Raji (cell line): ENCODE measurements around the gene C14orf132.

Experiments
- POLR2A ChIP-seq: IDR thresholded peaks from 2 replicates; pipeline ENCODE4 v1.6.1; 2011; ENCODE audit warnings: low read depth, low read length, control low read depth; ENCODE audit not compliant: insufficient read depth

C14orf132 gene

GRCh38 chr14:96083667-96084320 lies 44.6 kb downstream of the C14orf132 start:
- no peak for TF ChIP-seq POLR2A

DNA sequence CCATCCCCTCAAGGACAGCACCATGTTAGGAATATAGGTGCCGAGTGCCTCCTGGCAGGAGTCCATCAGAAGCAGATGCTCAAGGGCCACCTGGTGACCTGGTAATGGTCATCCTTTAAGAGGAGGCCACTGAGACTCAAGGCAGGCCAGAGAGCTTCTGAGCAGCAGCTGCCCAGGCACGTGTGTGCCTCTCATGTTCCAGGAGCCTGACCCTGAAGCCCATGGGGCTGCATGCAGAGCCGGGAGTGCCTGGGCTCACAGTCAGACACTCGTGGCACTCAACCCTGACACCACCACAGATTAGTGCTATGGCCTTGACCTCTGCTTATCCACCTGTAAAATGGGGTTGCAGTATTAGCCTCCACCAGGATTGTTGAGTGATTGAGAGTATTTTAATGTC lies 45.6 kb downstream of the C14orf132 start:
- no peak for TF ChIP-seq POLR2A

DNA sequence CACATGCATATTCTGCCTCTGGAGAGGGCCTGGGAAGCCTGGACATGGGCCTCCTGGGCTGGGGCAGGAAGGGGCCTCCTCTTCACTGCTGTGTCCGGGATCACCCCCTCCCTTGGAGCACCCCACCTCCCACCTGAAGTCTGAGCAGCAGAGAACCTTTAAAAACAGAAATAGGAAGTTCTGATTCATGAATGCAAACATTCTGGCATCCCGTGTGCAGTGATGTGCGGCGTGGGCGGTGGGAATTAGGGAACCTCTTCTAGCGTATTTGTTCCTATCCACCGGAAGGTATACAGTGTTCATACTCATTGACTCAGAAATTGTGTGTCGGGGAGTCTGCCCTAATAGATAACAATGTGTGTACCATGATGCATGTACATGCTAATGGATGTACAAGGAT lies 46.2 kb downstream of the C14orf132 start:
- no peak for TF ChIP-seq POLR2A

DNA sequence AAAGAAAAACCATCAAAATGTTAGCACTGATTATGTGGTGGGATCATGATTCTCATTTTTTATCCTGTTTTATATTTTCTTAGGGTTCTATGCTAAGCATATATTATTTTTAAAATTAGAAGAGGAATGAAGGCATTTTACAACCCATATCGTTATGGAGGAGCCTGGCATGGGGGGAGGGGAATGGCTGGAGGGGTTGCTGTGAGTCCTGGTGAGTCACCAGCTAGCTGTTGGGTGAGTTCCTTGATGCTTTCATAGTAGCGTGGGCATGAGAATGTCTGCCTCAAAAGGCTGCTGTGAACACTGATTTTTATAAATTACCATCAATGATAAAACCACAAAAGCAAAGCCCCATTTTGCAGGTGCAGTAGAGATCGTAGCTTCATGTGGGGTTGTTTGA lies 46.9 kb downstream of the C14orf132 start:
- TF ChIP-seq POLR2A, result no peak

- TF ChIP-seq POLR2A, result no peak
Measured at GRCh38 chr14:96086574-96087077, 47.5 kb downstream of the C14orf132 start.

DNA sequence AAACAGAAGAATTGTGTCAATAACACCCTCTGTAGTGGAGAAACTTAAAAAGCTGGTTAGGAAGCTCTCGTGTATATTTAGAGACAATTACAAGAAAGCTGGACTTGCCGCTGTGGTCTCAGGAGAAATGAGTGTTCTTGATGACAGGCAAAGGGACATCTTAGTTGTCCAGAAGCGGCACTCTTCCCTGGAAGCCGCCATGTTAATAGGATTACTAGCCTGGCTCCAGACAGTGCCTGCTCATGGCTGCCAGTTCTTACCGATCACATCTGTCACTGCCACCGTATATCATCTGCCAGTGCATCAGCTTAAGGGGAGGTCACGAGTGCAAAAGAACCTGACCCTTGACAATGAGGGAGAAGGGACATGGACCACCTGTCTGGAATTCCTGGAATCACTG lies 48.9 kb downstream of the C14orf132 start:
- TF ChIP-seq POLR2A, result no peak

DNA sequence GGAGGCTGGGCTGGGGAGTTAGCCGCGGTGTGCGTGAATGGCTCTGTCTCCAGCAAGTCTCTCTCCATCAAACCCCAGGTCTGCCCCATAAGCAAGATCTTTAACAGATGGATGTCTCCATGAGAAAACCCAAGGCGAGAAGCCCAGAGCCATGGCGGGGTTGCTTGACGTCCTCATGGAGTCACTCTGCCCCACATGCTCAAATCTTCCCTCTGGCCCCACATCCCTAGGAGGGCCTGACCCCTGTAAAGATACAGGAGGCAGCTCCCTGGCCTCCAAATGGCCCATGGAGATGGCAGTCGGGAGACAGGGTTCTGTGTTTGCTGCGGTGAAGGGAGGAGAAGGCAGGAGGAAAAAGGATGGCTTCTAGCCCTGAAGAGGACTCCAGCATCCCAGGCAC lies 49.3 kb downstream of the C14orf132 start:
- no peak for TF ChIP-seq POLR2A

GRCh38 chr14:96088911-96089310 lies 49.7 kb downstream of the C14orf132 start:
- no peak for TF ChIP-seq POLR2A

GRCh38 chr14:96089401-96089800 lies 50.2 kb downstream of the C14orf132 start:
- TF ChIP-seq POLR2A, result no peak

- TF ChIP-seq POLR2A, result no peak
Measured at GRCh38 chr14:96090441-96091148, 51.4 kb downstream of the C14orf132 start.

DNA sequence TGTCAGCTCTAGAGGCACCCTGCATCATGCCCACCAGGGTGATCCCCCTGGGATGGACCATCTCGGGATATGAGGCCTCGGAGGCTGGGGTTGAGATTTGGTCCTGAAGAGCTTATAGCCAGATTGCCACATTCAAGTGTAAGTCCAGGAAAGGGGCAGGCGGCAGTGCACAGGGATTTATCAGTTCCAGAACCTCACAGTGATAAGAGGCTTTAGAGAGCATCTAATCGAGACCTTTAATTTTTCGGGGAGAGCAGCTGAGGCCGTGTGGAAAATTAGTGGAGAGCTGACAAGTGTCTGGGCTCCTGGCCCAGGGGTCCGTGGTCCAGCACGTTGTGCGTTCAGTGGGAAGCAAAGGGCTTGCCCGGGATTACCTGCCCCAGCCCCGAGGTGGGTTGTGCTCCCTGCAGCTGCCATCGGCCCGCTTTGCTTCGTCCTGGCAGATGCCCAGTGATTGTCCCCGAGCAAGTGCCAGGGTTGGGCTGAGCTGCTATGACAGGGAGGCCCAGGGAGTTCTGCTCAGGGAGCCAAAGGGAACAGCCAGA lies 52.1 kb downstream of the C14orf132 start:
- TF ChIP-seq POLR2A, result no peak

DNA sequence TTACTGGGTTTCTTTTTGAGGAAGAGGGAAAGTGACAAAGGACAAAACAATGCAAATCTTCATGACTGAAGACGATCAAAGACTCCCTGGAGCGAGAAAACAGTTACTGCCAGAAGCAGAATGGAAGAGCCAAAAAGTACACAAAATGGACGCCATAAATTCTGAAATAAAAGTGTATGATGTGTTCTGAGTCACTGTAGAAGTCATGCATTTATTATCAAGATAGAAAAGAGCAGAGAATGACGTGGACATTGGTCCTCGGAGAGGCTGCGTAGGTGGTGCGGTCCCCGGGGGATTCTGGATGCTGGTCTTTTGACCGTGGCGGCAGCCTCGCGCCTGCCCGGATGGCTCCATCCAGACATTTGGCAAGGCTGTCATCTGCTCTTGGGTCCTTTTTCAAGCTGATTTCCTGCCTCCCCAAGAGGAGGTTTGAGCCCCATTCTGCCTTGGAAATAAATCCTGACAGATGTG lies 52.8 kb downstream of the C14orf132 start:
- no peak for TF ChIP-seq POLR2A

DNA sequence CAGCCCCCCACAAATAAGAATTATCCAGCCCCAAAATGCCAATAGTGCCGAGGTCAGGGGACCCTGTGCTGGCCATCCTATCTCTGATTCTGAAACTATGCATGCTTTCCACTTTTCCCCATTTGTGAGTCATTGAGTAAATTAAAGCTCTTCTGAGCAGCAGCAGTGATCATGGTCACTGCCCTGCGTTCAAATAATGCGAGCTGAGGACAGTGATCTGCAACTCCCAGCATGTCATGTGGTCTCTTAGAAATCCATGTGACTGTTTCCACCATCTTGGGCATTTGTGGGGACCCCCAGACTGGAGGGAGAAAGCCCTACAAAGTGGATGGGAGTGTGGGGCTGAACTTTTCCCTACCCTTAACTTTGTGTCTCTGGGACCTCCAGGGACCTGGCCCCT lies 53.8 kb downstream of the C14orf132 start:
- no peak for TF ChIP-seq POLR2A

DNA sequence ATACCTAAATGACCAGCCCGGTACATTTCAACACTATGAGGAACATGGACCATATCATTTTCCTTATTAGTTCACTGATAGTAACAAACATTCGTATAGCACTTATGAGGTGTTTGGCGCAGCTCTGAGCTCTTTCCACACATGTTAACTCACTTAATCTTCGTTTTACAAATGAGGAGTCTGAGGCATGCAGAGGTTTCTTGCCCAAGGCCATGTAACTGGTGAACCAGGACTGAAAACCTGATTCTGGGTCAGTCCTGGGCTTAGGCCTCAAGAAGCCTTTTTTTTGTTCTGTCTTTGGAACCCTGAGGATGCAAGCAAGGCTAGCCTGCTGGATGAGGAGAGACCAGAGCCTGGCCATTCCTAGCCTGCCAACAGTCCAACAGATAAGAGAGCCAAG lies 55.0 kb downstream of the C14orf132 start:
- no peak for TF ChIP-seq POLR2A

DNA sequence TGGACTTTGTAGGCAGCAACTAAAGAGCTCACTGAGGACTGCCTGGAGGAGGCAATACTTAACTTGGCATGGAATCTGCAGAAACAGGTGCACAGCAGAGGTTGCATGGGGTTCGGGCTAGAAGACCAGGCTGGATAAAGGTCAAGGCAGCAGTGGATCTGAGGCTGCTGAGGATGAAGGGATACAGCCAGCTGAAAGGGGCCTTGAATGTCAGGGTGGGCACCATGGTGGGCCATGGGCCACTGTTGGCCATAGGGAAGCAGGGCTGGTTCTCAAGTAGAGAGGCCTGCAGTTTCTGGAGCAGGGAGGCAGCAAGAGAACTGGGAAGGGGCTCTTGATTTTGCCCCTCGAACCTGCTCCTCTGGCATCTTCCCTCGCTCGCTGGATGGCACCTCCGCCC lies 55.5 kb downstream of the C14orf132 start:
- no peak for TF ChIP-seq POLR2A

DNA sequence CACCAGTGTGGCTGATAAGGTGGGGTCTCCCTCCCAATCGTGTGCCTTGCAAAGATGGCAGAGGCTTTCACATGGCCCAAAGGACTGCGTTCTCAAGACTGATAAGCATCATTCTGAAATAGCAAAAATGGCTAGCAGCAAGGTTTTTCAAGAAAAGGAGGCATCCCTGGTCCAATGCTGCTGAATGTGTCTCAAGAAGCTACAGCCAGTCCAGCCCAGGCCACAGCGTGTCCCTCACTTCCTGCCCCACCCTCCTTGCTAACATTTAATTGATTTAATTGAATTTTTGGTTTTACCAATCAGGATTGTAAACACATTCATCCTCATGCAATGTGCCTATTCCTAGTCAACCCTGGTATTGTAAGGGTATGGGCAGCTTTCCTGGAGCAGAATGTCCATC lies 55.9 kb downstream of the C14orf132 start:
- TF ChIP-seq POLR2A, result no peak
